Mesendoderm (in vitro differentiated cells): ENCODE measurements around the gene SDK2.

Experiments
- DNase-seq: peaks from one replicate; pipeline ENCODE4 v3.0.0; 2013
- H2AK5ac ChIP-seq: 2 replicates; pipeline ENCODE4 v1.6.1; 2013; ENCODE audit warnings: low read length, inconsistent platforms
- H2BK120ac ChIP-seq: 2 replicates; pipeline ENCODE4 v1.6.1; 2013; ENCODE audit warnings: low read depth, mild to moderate bottlenecking, low read length, moderate library complexity, mixed read lengths
- H2BK15ac ChIP-seq: replicated peaks from 2 replicates; pipeline ENCODE4 v1.6.1; 2013; ENCODE audit warnings: low read depth, mild to moderate bottlenecking, moderate library complexity
- H2BK5ac ChIP-seq: 2 replicates; pipeline ENCODE4 v1.6.1; 2013; ENCODE audit warnings: low read length, inconsistent platforms
- H3K18ac ChIP-seq: 2 replicates; pipeline ENCODE4 v1.6.1; 2013; ENCODE audit warnings: mild to moderate bottlenecking, low read length, mixed read lengths
- H3K23ac ChIP-seq: one replicate; pipeline ENCODE4 v1.6.1; 2013; ENCODE audit warnings: low read length
- H3K27ac ChIP-seq: 2 replicates; pipeline ENCODE4 v1.5.1; 2013; ENCODE audit warnings: low read depth, mild to moderate bottlenecking, inconsistent platforms, low read length, moderate library complexity
- H3K27me3 ChIP-seq: 2 replicates; pipeline ENCODE4 v1.6.1; 2013; ENCODE audit warnings: low read length, control low read depth, mild to moderate bottlenecking, inconsistent platforms; ENCODE audit not compliant: insufficient read depth, poor library complexity
- H3K36me3 ChIP-seq: 2 replicates; pipeline ENCODE4 v1.6.1; 2013; ENCODE audit warnings: low read length, inconsistent platforms; ENCODE audit not compliant: control insufficient read depth, insufficient read depth
- H3K4ac ChIP-seq: one replicate; pipeline ENCODE4 v1.6.1; 2013; ENCODE audit warnings: low read depth, mild to moderate bottlenecking, low read length, moderate library complexity
- H3K4me1 ChIP-seq: 2 replicates; pipeline ENCODE4 v1.6.1; 2013; ENCODE audit warnings: low read depth, low read length, inconsistent platforms; ENCODE audit not compliant: control insufficient read depth
- H3K4me2 ChIP-seq: 2 replicates; pipeline ENCODE4 v1.6.1; 2013; ENCODE audit warnings: low read length
- H3K4me3 ChIP-seq: 2 replicates; pipeline ENCODE4 v1.5.1; 2013; ENCODE audit warnings: mild to moderate bottlenecking, low read length
- H3K56ac ChIP-seq: one replicate; pipeline ENCODE4 v1.6.1; 2013; ENCODE audit warnings: low read length
- H3K79me1 ChIP-seq: 2 replicates; pipeline ENCODE4 v1.6.1; 2013; ENCODE audit warnings: low read length, inconsistent platforms
- H3K79me2 ChIP-seq: 2 replicates; pipeline ENCODE4 v1.6.1; 2013; ENCODE audit warnings: mild to moderate bottlenecking, low read length; ENCODE audit not compliant: control insufficient read depth, insufficient read depth
- H3K9ac ChIP-seq: 2 replicates; pipeline ENCODE4 v1.6.1; 2013; ENCODE audit warnings: low read length, inconsistent platforms
- H4K5ac ChIP-seq: one replicate; pipeline ENCODE4 v1.6.1; 2013; ENCODE audit warnings: low read length
- H4K8ac ChIP-seq: one replicate; pipeline ENCODE4 v1.6.1; 2013; ENCODE audit warnings: low read depth, mild to moderate bottlenecking, control low read depth, low read length, moderate library complexity
- WGBS: extraction: QIAGEN DNeasy Blood & Tissue Kit; methylation state at CpG from one replicate; pipeline ENCODE4 v1.1.7; 2013; ENCODE audit warnings: low lambda C conversion rate, missing lambda C conversion rate; ENCODE audit not compliant: insufficient coverage; ENCODE audit errors: extremely low coverage; 5-methylcytosine and 5-hydroxymethylcytosine counted together

The SDK2 gene

DNA sequence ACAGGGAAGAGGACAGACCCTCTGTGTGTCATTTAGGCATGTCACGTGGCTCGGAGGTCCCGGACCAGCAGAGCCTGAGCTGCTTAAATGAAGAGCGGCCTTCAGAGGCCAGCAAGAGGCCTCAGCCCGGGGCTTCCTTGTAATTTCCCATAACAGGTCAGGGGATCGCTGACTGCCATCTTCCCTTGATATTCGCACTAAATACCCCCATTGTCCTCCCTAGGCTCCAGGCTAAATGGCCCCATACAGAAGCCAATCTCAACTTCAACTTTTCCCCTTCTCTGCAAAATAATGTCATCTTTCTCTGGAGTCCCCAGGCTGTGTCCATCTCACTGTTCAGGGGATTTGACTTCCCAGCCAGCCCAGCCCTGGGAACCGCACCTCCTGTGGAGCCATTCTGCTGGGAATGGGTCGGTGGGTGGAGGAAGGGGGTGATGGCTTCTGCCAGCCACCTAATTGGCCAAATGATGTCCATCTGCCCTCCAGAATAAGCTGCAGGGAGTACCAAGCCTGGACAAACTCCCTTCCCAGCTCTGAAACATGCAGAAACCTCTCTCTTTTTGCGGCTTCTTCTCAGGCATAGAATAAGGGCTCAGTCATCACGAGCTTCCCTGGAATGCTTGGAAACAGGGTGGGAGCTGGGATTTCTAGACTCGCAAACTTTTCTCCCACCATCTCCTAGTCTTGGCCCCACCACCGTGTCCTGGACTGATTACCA is 129.9 kb downstream of the SDK2 start:
- Histone ChIP-seq H3K4me3 (no peak overlapping the region), H4K5ac (no peak overlapping the region), H3K18ac (no peak overlapping the region), H3K27me3 (no peaks in the 10 kb centered on the region), H2BK5ac (no peak overlapping the region), H2AK5ac (no peak overlapping the region), H2BK120ac (no peak overlapping the region), H3K4me2 (no peak overlapping the region), H4K8ac (no peak overlapping the region), H3K79me2 (no peaks in the 10 kb centered on the region), H3K27ac (no peak overlapping the region), H3K4me1 (no peaks in the 10 kb centered on the region), H3K23ac (no peak overlapping the region), H3K4ac (no peak overlapping the region), H3K9ac (no peak overlapping the region), H3K36me3 (no peaks in the 10 kb centered on the region), H3K56ac (no peak overlapping the region), H3K79me1 (no peaks in the 10 kb centered on the region), H2BK15ac (no peak overlapping the region)
- no CpG with 5 or more reads among the region's 13 CpGs for WGBS
- DNase-seq = no peak

GRCh38 chr17:73513426-73513825 is 130.8 kb downstream of the SDK2 start:
- no CpG with 5 or more reads among the region's 10 CpGs for WGBS
- Histone ChIP-seq H3K27ac (no peak overlapping the region), H3K4me1 (no peaks in the 10 kb centered on the region), H2AK5ac (no peak overlapping the region), H2BK120ac (no peak overlapping the region), H3K36me3 (no peaks in the 10 kb centered on the region), H3K9ac (no peak overlapping the region), H2BK5ac (no peak overlapping the region), H3K56ac (no peak overlapping the region), H3K4me3 (no peak overlapping the region), H4K5ac (no peak overlapping the region), H3K27me3 (no peaks in the 10 kb centered on the region), H3K4ac (no peak overlapping the region), H3K23ac (no peak overlapping the region), H3K79me1 (no peaks in the 10 kb centered on the region), H3K18ac (no peak overlapping the region), H2BK15ac (no peak overlapping the region), H3K4me2 (no peak overlapping the region), H4K8ac (no peak overlapping the region), H3K79me2 (no peaks in the 10 kb centered on the region)
- DNase-seq = no peak

DNA sequence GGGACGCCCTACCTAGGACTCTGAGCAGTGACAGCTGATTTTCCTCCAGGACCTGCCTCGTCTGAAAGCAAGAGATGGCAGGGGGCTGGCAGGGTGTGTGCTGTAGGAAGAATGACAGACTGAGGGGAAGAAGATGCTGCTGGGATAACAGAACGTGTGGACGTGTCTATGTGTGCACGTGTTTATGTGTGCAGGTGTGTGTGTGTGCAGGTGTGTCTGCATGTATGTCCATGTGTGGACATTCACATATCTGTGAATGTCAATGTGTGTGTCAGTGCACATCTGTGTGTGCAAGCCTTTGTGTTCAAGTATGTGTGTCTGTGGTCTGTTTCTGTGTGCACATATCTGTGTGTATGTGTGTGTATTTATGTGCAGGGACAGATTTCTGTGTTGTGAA is 132.5 kb downstream of the SDK2 start:
- Histone ChIP-seq H3K36me3 (no peaks in the 10 kb centered on the region), H3K4me3 (no peak overlapping the region), H3K4me1 (peaks cover 2% of the 10 kb centered on the region), H2BK120ac (no peak overlapping the region), H3K18ac (no peak overlapping the region), H3K56ac (no peak overlapping the region), H4K5ac (no peak overlapping the region), H3K27ac (no peak overlapping the region), H2AK5ac (no peak overlapping the region), H4K8ac (no peak overlapping the region), H2BK15ac (no peak overlapping the region), H3K79me1 (no peaks in the 10 kb centered on the region), H2BK5ac (no peak overlapping the region), H3K4ac (no peak overlapping the region), H3K27me3 (no peaks in the 10 kb centered on the region), H3K9ac (no peak overlapping the region), H3K79me2 (no peaks in the 10 kb centered on the region), H3K4me2 (no peak overlapping the region), H3K23ac (peak overlapping the region; percentile 45)
- no peak for DNase-seq
- no CpG with 5 or more reads among the region's 5 CpGs for WGBS

GRCh38 chr17:73510981-73511718 is 133.1 kb downstream of the SDK2 start:
- Histone ChIP-seq H3K27ac (no peak overlapping the region), H2BK5ac (no peak overlapping the region), H3K4ac (no peak overlapping the region), H4K5ac (no peak overlapping the region), H3K27me3 (no peaks in the 10 kb centered on the region), H2AK5ac (no peak overlapping the region), H3K18ac (no peak overlapping the region), H3K4me3 (no peak overlapping the region), H3K9ac (no peak overlapping the region), H3K56ac (no peak overlapping the region), H3K79me2 (no peaks in the 10 kb centered on the region), H3K36me3 (no peaks in the 10 kb centered on the region), H3K79me1 (no peaks in the 10 kb centered on the region), H3K4me2 (no peak overlapping the region), H3K4me1 (peaks cover 7% of the 10 kb centered on the region), H3K23ac (no peak overlapping the region), H2BK15ac (no peak overlapping the region), H4K8ac (no peak overlapping the region), H2BK120ac (no peak overlapping the region)
- no peak for DNase-seq
- no CpG with 5 or more reads among the region's 22 CpGs for WGBS

DNA sequence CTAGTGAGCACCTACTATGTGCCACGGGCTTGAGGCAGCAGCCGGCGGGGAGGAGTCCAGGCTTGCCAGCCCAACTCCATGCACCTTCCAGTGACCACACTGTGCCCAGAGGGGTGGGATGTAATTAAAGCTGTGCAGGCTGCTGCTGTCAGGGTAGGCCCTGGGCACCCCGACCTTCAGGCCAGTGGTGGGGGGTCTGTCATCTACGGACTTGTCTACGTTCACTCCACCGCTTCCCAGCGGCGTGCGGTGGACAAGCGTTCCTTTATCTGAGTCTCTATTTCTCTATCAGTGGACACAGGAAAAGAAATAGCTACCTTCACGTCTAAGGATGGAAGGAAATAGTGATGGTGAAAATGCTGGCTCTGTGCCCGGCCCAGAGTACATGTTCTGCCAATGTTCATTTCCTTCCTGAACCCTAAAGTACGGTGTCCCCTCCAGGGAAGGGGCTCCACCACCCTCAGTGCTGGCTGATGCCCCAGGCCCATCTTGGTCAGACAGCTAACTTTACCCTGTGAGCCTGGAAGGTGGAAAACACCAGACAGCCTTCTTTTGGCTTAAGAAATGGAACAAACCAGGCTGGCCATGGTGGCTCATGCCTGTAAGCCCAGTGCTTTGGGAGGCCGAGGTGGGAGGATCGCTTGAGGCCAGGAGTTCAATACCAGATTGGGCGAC is 135.2 kb downstream of the SDK2 start:
- no peak overlapping the region for H4K8ac ChIP-seq
- H4K5ac ChIP-seq = no peak overlapping the region
- no peak overlapping the region for H3K4ac ChIP-seq
- WGBS = no CpG with 5 or more reads among the region's 17 CpGs
- no peak overlapping the region for H3K27ac ChIP-seq
- H3K4me3 ChIP-seq = no peak overlapping the region
- no peak overlapping the region for H3K23ac ChIP-seq
- H2BK15ac ChIP-seq = no peak overlapping the region
- H3K18ac ChIP-seq = no peak overlapping the region
- H3K4me2 ChIP-seq = no peak overlapping the region
- DNase-seq = no peak
- peaks cover 7% of the 10 kb centered on the region for H3K4me1 ChIP-seq
- no peaks in the 10 kb centered on the region for H3K27me3 ChIP-seq
- H2BK120ac ChIP-seq = no peak overlapping the region
- H3K79me1 ChIP-seq = no peaks in the 10 kb centered on the region
- H3K56ac ChIP-seq = no peak overlapping the region
- no peak overlapping the region for H2AK5ac ChIP-seq
- no peaks in the 10 kb centered on the region for H3K36me3 ChIP-seq
- H3K79me2 ChIP-seq = no peaks in the 10 kb centered on the region
- no peak overlapping the region for H2BK5ac ChIP-seq
- H3K9ac ChIP-seq = no peak overlapping the region
